H9 (cell line): Measurements from ENCODE around the gene LRRC7. TPM values are rescaled to one million over a fixed set of nuclear protein-coding genes. Genes with fewer than 3 reads are reported as not detected.

ENCODE experiments used
- DNase-seq: peaks from one replicate; pipeline ENCODE4 v3.0.0-alpha.2; 2017
- H2AFZ ChIP-seq: one replicate; pipeline ENCODE4 v1.6.1; 2013; ENCODE audit warnings: mild to moderate bottlenecking, low read length, control low read depth, moderate library complexity
- H2AK5ac ChIP-seq: 2 replicates; pipeline ENCODE4 v1.6.1; 2013; ENCODE audit warnings: low read length, control low read depth, mixed read lengths; ENCODE audit not compliant: insufficient read length
- H2BK120ac ChIP-seq: one replicate; pipeline ENCODE4 v1.6.1; 2013; ENCODE audit warnings: low read depth, mild to moderate bottlenecking, low read length, control low read depth, inconsistent platforms; ENCODE audit not compliant: poor library complexity, severe bottlenecking
- H2BK12ac ChIP-seq: 2 replicates; pipeline ENCODE4 v1.6.1; 2013; ENCODE audit warnings: low read length, control low read depth, mixed read lengths, low read depth; ENCODE audit not compliant: insufficient read length
- H2BK15ac ChIP-seq: 2 replicates; pipeline ENCODE4 v1.6.1; 2013; ENCODE audit warnings: low read depth, low read length, control low read depth
- H2BK20ac ChIP-seq: one replicate; pipeline ENCODE4 v1.6.1; 2013; ENCODE audit warnings: low read depth, mild to moderate bottlenecking, low read length, control low read depth, inconsistent platforms; ENCODE audit not compliant: poor library complexity, severe bottlenecking
- H2BK5ac ChIP-seq: 2 replicates; pipeline ENCODE4 v1.6.1; 2013; ENCODE audit warnings: low read length, control low read depth, mixed read lengths; ENCODE audit not compliant: insufficient read length
- H3K14ac ChIP-seq: 2 replicates; pipeline ENCODE4 v1.6.1; 2013; ENCODE audit warnings: low read length, control low read depth; ENCODE audit not compliant: insufficient read depth
- H3K18ac ChIP-seq: 2 replicates; pipeline ENCODE4 v1.6.1; 2013; ENCODE audit warnings: low read depth, mild to moderate bottlenecking, mixed read lengths, low read length, control low read depth; ENCODE audit not compliant: insufficient read length
- H3K23ac ChIP-seq: 2 replicates; pipeline ENCODE4 v1.6.1; 2013; ENCODE audit warnings: low read length, control low read depth, mixed read lengths, low read depth; ENCODE audit not compliant: insufficient read length
- H3K23me2 ChIP-seq: 2 replicates; pipeline ENCODE4 v1.6.1; 2013; ENCODE audit warnings: low read depth, mild to moderate bottlenecking, mixed read lengths, low read length, control low read depth; ENCODE audit not compliant: insufficient read length, poor library complexity, severe bottlenecking
- H3K27ac ChIP-seq: 2 replicates; pipeline ENCODE4 v1.5.1; 2013; ENCODE audit warnings: low read length, control low read depth, mixed read lengths, low read depth; ENCODE audit not compliant: insufficient read length
- H3K27me3 ChIP-seq: 2 replicates; pipeline ENCODE4 v1.6.1; 2013; ENCODE audit warnings: low read length, control low read depth, inconsistent platforms; ENCODE audit not compliant: insufficient read depth
- H3K4ac ChIP-seq: 2 replicates; pipeline ENCODE4 v1.6.1; 2013; ENCODE audit warnings: low read depth, mild to moderate bottlenecking, control low read depth, inconsistent platforms, low read length, moderate library complexity
- H3K4me1 ChIP-seq: 2 replicates; pipeline ENCODE4 v1.6.1; 2013; ENCODE audit warnings: low read length, control low read depth, inconsistent platforms; ENCODE audit not compliant: insufficient read depth
- H3K4me2 ChIP-seq: 2 replicates; pipeline ENCODE4 v1.6.1; 2013; ENCODE audit warnings: low read length, control low read depth, mixed read lengths; ENCODE audit not compliant: insufficient read length, insufficient read depth
- H3K56ac ChIP-seq: 2 replicates; pipeline ENCODE4 v1.6.1; 2013; ENCODE audit warnings: low read depth, mild to moderate bottlenecking, mixed read lengths, low read length, control low read depth; ENCODE audit not compliant: insufficient read length
- H3K79me1 ChIP-seq: 2 replicates; pipeline ENCODE4 v1.6.1; 2013; ENCODE audit warnings: low read depth, mild to moderate bottlenecking, moderate library complexity, low read length, control low read depth, inconsistent platforms; ENCODE audit not compliant: insufficient read depth, poor library complexity, severe bottlenecking
- H3K79me2 ChIP-seq: 2 replicates; pipeline ENCODE4 v1.6.1; 2013; ENCODE audit warnings: low read length, control low read depth, inconsistent platforms; ENCODE audit not compliant: insufficient read depth
- H3K9ac ChIP-seq: 2 replicates; pipeline ENCODE4 v1.6.1; 2013; ENCODE audit warnings: low read length, control low read depth, mixed read lengths; ENCODE audit not compliant: insufficient read length; ENCODE audit errors: extremely low read depth
- H3K9me3 ChIP-seq: one replicate; pipeline ENCODE4 v1.6.1; 2013; ENCODE audit warnings: low read depth, low read length, inconsistent platforms; ENCODE audit not compliant: control insufficient read depth
- H3T11ph ChIP-seq: one replicate; pipeline ENCODE4 v1.6.1; 2013; ENCODE audit warnings: mild to moderate bottlenecking, low read length, control low read depth, inconsistent platforms
- H4K20me1 ChIP-seq: one replicate; pipeline ENCODE4 v1.6.1; 2013; ENCODE audit not compliant: control insufficient read depth, insufficient read length, insufficient read depth
- H4K5ac ChIP-seq: 2 replicates; pipeline ENCODE4 v1.6.1; 2013; ENCODE audit warnings: low read depth, mild to moderate bottlenecking, mixed read lengths, low read length, control low read depth; ENCODE audit not compliant: insufficient read length
- H4K8ac ChIP-seq: replicated peaks from 2 replicates; pipeline ENCODE4 v1.6.1; 2013; ENCODE audit warnings: low read length, control low read depth, mixed read lengths, low read depth; ENCODE audit not compliant: insufficient read length
- H4K91ac ChIP-seq: 2 replicates; pipeline ENCODE4 v1.6.1; 2013; ENCODE audit warnings: low read depth, mild to moderate bottlenecking, moderate library complexity, mixed read lengths, low read length, control low read depth; ENCODE audit not compliant: insufficient read length
- H3K27ac Mint-ChIP-seq, 3 experiments: 2 replicates in 2 of 3; 3 replicates in 1 of 3; pipeline ENCODE4 v1.8.0; 2020 to 2021; ENCODE audit warnings: mixed read lengths in 3 of 3, mild to moderate bottlenecking in 1 of 3, moderate library complexity in 1 of 3
- H3K27me3 Mint-ChIP-seq: 2 replicates; pipeline ENCODE4 v1.8.0; 2021; ENCODE audit warnings: low read depth, mild to moderate bottlenecking, moderate library complexity, mixed read lengths
- H3K36me3 Mint-ChIP-seq, 3 experiments: 2 replicates in 2 of 3; 3 replicates in 1 of 3; pipeline ENCODE4 v1.8.0; 2020 to 2021; ENCODE audit warnings: low read depth in 3 of 3, mixed read lengths in 3 of 3; ENCODE audit not compliant: insufficient read depth in 1 of 3
- H3K4me1 Mint-ChIP-seq, 2 experiments: 2 replicates each; pipeline ENCODE4 v1.8.0; 2020; ENCODE audit warnings: mixed read lengths in 2 of 2
- H3K4me3 Mint-ChIP-seq, 2 experiments: 2 replicates in 1 of 2; 3 replicates in 1 of 2; pipeline ENCODE4 v1.8.0; 2020 to 2021; ENCODE audit warnings: mild to moderate bottlenecking in 2 of 2, mixed read lengths in 2 of 2, moderate library complexity in 1 of 2
- H3K9me3 Mint-ChIP-seq, 2 experiments: 2 replicates in 1 of 2; 3 replicates in 1 of 2; pipeline ENCODE4 v1.8.0; 2020; ENCODE audit warnings: mild to moderate bottlenecking in 2 of 2, mixed read lengths in 2 of 2, moderate library complexity in 1 of 2
- WGBS: extraction: QIAGEN DNeasy Blood & Tissue Kit; methylation state at CpG from one replicate; pipeline ENCODE4 v1.1.7; 2013; ENCODE audit warnings: missing lambda C conversion rate, low lambda C conversion rate, mixed read lengths; ENCODE audit not compliant: insufficient read length; ENCODE audit errors: extremely low coverage; 5-methylcytosine and 5-hydroxymethylcytosine counted together
- total RNA-seq: library from RNA; stranded (reverse); gene quantifications from 2 replicates; pipeline ENCODE4 v1.2.1, GENCODE V29; 2021
- TF ChIP-seq, protein P1 (sequence below): fragments of 200-600 bp; sonication (generic); conservative IDR thresholded peaks from 3 replicates; pipeline ENCODE4 v1.8.0; 2021; ENCODE audit warnings: antibody characterized with exemption, mild to moderate bottlenecking

LRRC7 gene
- total RNA-seq, 1 experiment from 2014 or later: not detected

GRCh38 chr1:69523461-69523860 is 44.3 kb upstream of the LRRC7 start:
- TF ChIP-seq, protein P1, sequence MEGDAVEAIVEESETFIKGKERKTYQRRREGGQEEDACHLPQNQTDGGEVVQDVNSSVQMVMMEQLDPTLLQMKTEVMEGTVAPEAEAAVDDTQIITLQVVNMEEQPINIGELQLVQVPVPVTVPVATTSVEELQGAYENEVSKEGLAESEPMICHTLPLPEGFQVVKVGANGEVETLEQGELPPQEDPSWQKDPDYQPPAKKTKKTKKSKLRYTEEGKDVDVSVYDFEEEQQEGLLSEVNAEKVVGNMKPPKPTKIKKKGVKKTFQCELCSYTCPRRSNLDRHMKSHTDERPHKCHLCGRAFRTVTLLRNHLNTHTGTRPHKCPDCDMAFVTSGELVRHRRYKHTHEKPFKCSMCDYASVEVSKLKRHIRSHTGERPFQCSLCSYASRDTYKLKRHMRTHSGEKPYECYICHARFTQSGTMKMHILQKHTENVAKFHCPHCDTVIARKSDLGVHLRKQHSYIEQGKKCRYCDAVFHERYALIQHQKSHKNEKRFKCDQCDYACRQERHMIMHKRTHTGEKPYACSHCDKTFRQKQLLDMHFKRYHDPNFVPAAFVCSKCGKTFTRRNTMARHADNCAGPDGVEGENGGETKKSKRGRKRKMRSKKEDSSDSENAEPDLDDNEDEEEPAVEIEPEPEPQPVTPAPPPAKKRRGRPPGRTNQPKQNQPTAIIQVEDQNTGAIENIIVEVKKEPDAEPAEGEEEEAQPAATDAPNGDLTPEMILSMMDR: no peak
- H4K91ac ChIP-seq: no peak overlapping the region
- Mint-ChIP-seq H3K4me3 (no peak overlapping the region), H3K27ac (no peak overlapping the region), H3K4me1 (no peaks in the 10 kb centered on the region), H3K9me3 (no peaks in the 10 kb centered on the region), H3K27me3 (no peaks in the 10 kb centered on the region), H3K36me3 (no peaks in the 10 kb centered on the region)
- no peak overlapping the region for H3K23ac ChIP-seq
- no peak overlapping the region for H2BK5ac ChIP-seq
- H3K9me3 ChIP-seq: no peaks in the 10 kb centered on the region
- H2BK20ac ChIP-seq: no peak overlapping the region
- no peak overlapping the region for H4K5ac ChIP-seq
- no peak overlapping the region for H3K56ac ChIP-seq
- H3K9ac ChIP-seq: no peak overlapping the region
- no peak overlapping the region for H2BK120ac ChIP-seq
- H3T11ph ChIP-seq: no peak overlapping the region
- no peaks in the 10 kb centered on the region for H3K4me1 ChIP-seq
- H3K18ac ChIP-seq: no peak overlapping the region
- no peak overlapping the region for H3K4me2 ChIP-seq
- H3K27me3 ChIP-seq: no peaks in the 10 kb centered on the region
- no peak overlapping the region for H2AFZ ChIP-seq
- no peak overlapping the region for H2BK15ac ChIP-seq
- H2BK12ac ChIP-seq: no peak overlapping the region
- H3K27ac ChIP-seq: no peak overlapping the region
- H3K14ac ChIP-seq: no peak overlapping the region
- H3K79me1 ChIP-seq: no peaks in the 10 kb centered on the region
- H2AK5ac ChIP-seq: no peak overlapping the region
- no CpG with 5 or more reads among the region's 7 CpGs for WGBS
- no peaks in the 10 kb centered on the region for H4K20me1 ChIP-seq
- H4K8ac ChIP-seq: no peak overlapping the region
- DNase-seq: no peak
- H3K79me2 ChIP-seq: no peaks in the 10 kb centered on the region
- no peak overlapping the region for H3K4ac ChIP-seq
- no peaks in the 10 kb centered on the region for H3K23me2 ChIP-seq
